GM21528 (cell line): ENCODE data around the gene AATK.

Source experiments
- ATAC-seq: cut with Tn5 transposase; IDR thresholded peaks from one replicate; pipeline ENCODE4 v1.9.1; 2021; ENCODE audit warnings: mild to moderate bottlenecking, moderate library complexity; ENCODE audit not compliant: unreplicated experiment, low FRiP score

AATK gene

GRCh38 chr17:81118308-81119221, 47.5 kb downstream of the AATK start:
- ATAC-seq: no peak

- ATAC-seq: no peak
These were observed 48.3 kb downstream of the AATK start for GRCh38 chr17:81117672-81118198.

- no peak for ATAC-seq
These were observed 49.3 kb downstream of the AATK start for GRCh38 chr17:81116704-81117103.

GRCh38 chr17:81115749-81116464, 50.1 kb downstream of the AATK start:
- no peak for ATAC-seq

- no peak for ATAC-seq
These were observed 50.8 kb downstream of the AATK start for GRCh38 chr17:81115219-81115618.

GRCh38 chr17:81114351-81115093, 51.5 kb downstream of the AATK start:
- no peak for ATAC-seq

- no peak for ATAC-seq
These were observed 52.8 kb downstream of the AATK start for GRCh38 chr17:81113158-81113724.

GRCh38 chr17:81112450-81112849, 53.6 kb downstream of the AATK start:
- no peak for ATAC-seq

GRCh38 chr17:81111066-81111465, 55.0 kb downstream of the AATK start:
- no peak for ATAC-seq

GRCh38 chr17:81110488-81111040, 55.5 kb downstream of the AATK start:
- no peak for ATAC-seq

- ATAC-seq: no peak
These were observed 56.1 kb downstream of the AATK start for GRCh38 chr17:81109957-81110356.

- no peak for ATAC-seq
These were observed 57.8 kb downstream of the AATK start for GRCh38 chr17:81108220-81108619.

GRCh38 chr17:81106716-81107115, 59.3 kb downstream of the AATK start:
- no peak for ATAC-seq

GRCh38 chr17:81103379-81103778, 62.6 kb downstream of the AATK start:
- no peak for ATAC-seq

GRCh38 chr17:81102869-81103268, 63.2 kb downstream of the AATK start:
- ATAC-seq: no peak

GRCh38 chr17:81102352-81102751, 63.7 kb downstream of the AATK start:
- ATAC-seq: no peak

GRCh38 chr17:81101614-81102306, 64.3 kb downstream of the AATK start:
- ATAC-seq: peak; percentile 72

- no peak for ATAC-seq
These were observed 65.4 kb downstream of the AATK start for GRCh38 chr17:81100668-81101067.

- ATAC-seq: no peak
These were observed 66.1 kb downstream of the AATK start for GRCh38 chr17:81099888-81100287.

GRCh38 chr17:81097943-81098308, 68.1 kb downstream of the AATK start:
- ATAC-seq: no peak
